NCI-H526 (cell line): ENCODE measurements around the gene RFLNA.

ENCODE experiments used
- DNase-seq, 2 experiments: peaks; one replicate each; lab custom pipeline; 2025; lab: John Stamatoyannopoulos, UW

Gene RFLNA

DNA sequence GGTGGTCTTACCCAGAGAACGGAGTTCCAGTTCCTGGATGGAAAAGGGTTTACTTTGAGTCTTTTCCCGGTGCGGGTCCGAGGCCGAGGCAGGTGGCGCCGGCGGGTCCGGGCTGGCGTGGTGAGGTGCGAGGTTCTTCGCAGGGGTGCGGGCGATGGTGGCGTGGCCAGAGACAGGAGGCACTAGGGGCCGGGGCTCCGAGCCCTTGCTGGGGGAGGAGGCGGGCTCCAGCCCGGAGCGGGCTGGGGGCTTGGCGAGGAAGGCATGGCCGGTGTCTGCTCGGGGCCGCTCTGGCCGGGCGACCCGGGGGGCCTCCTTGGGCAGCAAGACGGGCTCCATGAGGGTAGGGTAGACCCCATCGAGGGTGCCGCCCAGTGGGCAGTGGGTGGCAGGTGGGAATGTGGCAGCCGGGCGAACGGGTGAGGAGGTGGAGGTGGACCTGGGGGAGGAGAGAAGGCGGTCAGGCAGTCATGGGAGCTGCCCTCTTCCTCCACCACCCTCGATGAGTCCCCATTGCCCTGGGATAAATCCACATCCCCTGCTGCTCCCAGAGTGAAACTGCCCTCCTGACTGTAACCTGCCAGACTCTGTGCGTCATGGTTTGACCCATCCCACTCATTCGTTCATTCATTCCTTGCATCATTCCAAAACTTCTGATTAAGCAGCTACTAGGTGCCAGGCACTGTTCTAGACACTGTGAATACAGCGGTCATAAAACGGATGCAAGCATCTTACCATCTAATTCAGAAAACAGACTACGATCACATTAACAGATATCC, 42.0 kb downstream of the RFLNA start:
- DNase-seq = no peak

DNA sequence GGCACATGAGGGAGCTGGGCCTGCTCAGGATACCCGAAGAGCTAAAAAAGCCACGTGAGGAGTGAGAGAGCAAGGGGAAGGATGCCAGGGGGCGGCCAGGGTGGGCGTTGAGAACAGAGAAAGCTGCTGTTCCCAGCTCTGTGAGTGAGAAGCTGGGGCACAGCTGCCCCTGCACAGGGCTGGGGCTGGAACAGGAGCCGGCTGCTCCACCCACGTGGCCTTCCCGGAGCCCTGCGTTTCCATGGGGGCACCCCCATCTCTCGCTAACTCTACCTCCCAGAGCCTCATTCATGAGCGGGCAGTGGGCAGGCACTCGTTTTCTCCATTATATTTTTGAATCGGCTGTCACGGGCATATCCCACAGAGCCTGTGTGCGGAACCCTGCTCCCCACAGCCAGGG, 42.7 kb downstream of the RFLNA start:
- no peak for DNase-seq

DNA sequence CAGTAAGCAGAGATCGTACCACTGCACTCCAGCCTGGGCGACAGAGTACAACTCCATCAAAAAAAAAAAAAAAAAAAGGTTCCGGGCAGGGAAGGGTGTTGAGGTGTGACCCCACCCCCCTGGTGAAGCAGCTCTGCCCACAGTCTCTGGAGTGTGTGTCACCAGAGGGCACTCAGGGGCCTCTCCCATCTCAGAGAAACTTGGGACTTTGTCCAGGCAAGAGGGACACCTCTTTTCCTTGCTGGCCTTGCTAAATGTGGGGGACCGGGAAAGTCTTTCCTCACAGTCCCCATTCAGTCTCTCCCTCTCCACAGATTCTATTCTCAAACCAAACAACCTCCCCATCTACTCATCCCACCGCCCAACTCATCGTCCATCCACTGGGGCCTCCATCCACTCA, 43.6 kb downstream of the RFLNA start:
- DNase-seq = no peak

- no peak for DNase-seq
Observed at GRCh38 chr12:124338876-124339603, 44.1 kb downstream of the RFLNA start.

GRCh38 chr12:124340080-124340900, 45.4 kb downstream of the RFLNA start:
- no peak for DNase-seq

GRCh38 chr12:124341645-124342069, 46.8 kb downstream of the RFLNA start:
- DNase-seq = no peak

- DNase-seq = no peak
Observed at GRCh38 chr12:124344022-124344421, 49.1 kb downstream of the RFLNA start.

GRCh38 chr12:124344526-124344925, 49.6 kb downstream of the RFLNA start:
- DNase-seq = no peak

- no peak for DNase-seq
Observed at GRCh38 chr12:124345795-124346194, 50.9 kb downstream of the RFLNA start.

DNA sequence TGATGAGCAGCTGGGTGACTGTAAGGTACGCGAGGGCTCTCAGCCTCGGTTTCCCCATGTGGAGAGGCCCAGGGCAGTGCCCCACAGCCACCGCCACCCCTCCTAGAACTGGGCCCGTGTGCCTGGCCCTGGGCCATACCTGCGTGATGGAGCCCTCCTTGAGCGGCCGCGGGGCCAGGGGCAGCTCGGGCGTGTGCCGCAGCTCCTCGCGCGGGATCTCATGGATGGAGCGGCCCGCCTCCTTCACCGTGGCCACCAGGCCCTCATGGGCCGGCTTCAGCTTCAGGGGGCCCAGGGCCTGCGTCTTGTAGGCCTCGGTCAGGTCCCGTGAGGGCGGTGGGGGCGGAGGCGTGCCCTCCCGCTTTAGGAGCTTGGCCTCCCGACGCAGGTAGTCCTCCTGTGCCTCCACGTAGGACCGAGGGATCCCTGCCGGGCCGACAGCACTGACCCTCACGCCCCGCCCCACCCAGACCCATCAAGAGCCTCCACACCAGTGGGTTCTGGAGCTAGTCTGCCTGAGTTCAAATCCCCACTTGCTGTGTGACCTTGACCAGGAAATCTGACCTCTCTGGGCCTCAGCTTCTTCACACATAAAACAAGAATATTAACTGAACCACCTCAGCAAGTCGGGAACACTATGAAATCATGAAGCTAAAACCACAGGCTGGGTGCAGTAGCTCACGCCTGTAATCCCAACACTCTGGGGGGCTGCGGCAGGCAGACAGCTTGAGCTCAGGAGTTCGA, 51.7 kb downstream of the RFLNA start:
- DNase-seq = no peak

DNA sequence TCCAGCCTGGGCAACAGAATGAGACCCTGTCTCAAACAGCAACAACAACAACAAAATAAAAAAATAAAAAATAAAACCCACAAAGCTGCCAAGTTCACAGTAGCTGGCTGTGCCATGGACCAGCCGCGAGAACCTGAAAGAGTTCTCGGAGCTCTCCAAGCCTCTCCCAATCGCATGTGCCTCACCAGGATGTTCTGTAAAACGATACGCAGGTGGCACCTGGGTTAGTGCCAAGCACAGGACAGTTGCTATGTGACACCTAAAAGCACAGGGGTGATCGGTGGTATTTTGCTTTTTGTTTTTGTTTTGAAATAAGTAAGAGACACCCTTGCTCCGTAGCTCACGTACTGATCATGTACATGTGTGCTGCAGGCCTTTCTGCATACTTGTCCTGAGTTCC, 52.4 kb downstream of the RFLNA start:
- DNase-seq = no peak

- no peak for DNase-seq
Observed at GRCh38 chr12:124347805-124348658, 53.1 kb downstream of the RFLNA start.

- DNase-seq = no peak
Observed at GRCh38 chr12:124348659-124349380, 53.9 kb downstream of the RFLNA start.

DNA sequence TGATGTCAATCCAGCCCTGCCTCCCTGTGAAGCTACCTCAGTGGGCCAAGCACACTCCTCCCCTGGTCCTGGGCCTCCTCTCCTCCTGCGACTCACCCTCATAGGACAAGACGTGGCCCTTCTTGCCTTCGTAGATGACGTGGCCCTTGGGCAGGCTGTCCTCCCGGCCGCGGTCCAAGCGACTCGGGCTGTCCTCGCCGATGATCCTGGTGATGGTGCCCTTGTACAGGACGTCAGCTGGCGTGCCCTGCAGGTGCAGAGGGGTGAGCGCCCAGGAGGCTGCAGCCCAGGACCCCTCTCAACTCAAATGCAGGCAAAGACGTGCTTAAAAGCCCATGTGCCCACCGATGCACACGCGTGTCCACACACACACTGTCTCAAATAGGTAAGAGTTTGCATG, 55.6 kb downstream of the RFLNA start:
- DNase-seq = no peak

- DNase-seq = no peak
Observed at GRCh38 chr12:124351422-124351821, 56.5 kb downstream of the RFLNA start.

GRCh38 chr12:124352257-124352656, 57.4 kb downstream of the RFLNA start:
- DNase-seq = no peak

- no peak for DNase-seq
Observed at GRCh38 chr12:124352839-124353238, 57.9 kb downstream of the RFLNA start.

DNA sequence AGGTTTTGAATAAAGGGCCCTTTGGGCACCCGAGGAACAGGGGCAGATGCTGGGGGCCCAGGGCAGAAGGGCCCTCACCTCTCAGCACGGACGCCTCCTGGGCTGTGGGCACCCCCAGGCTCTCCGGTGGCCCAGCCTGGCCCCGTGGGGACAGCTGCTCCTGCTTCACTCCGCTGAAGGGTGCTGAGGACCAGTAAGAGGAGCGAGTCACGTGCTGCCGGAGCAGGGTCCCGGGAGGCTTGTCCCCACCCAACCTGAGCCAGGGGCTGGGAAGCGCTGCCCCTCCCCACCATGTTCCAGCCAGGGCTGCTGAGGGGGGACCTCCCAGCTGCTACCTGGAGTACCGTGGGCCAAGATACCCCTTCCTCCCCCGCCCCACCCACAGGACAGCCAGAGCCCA, 59.5 kb downstream of the RFLNA start:
- no peak for DNase-seq

DNA sequence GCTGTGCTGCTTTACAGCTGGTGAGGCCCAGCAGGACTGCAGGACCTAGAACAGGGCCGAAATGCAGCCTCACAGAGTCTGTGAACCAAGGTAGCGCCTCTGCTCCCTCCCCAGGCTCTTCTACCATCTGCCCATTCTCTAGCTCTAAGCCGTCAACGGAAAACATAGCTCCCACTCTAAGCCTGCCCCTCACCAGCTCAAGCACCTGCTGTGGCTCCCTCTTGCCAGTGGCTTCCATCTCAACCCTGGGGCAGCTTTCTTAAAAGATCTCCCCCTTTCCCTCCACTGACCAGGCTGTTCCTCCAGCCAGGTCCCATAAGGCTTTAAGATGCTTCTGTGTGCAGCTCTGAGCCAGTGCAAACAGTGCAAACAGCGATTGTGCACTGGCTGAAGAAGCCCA, 61.3 kb downstream of the RFLNA start:
- no peak for DNase-seq

GRCh38 chr12:124357616-124358015, 62.7 kb downstream of the RFLNA start:
- no peak for DNase-seq
